HG03460 (cell line): ENCODE data around the gene OR8B8.
"Not testable (repeated sequence)": the region's sequence is repeated elsewhere in the genome, so short reads cannot be mapped to it uniquely, and the experiment has no call there.

Source experiments
- ATAC-seq: cut with Tn5 transposase; IDR thresholded peaks from one replicate; pipeline ENCODE4 v1.9.1; 2021; ENCODE audit not compliant: unreplicated experiment

The OR8B8 gene

GRCh38 chr11:124442442-124442841 lies 3.1 kb downstream of the OR8B8 start:
- no peak for ATAC-seq

GRCh38 chr11:124441519-124441918 lies 4.0 kb downstream of the OR8B8 start:
- no peak for ATAC-seq

GRCh38 chr11:124441081-124441480 lies 4.4 kb downstream of the OR8B8 start:
- ATAC-seq, result no peak

- ATAC-seq, result no peak
These were observed 4.9 kb downstream of the OR8B8 start for GRCh38 chr11:124440608-124441007.

- ATAC-seq, result no peak
These were observed 10.8 kb downstream of the OR8B8 start for GRCh38 chr11:124434699-124435098.

- ATAC-seq, result no peak
These were observed 15.9 kb downstream of the OR8B8 start for GRCh38 chr11:124429599-124429998.

GRCh38 chr11:124424384-124424921 lies 21.0 kb downstream of the OR8B8 start, which contains the start of gene OR8B4:
Gene OR8B4, minus strand, starts transcription at chr11:124424871. Its CDS starts 0 bp downstream, at chr11:124424871.
- ATAC-seq, result no peak

GRCh38 chr11:124421043-124421442 lies 24.5 kb downstream of the OR8B8 start:
- no peak for ATAC-seq

- ATAC-seq, result no peak
These were observed 30.1 kb downstream of the OR8B8 start for GRCh38 chr11:124415356-124415923.

- ATAC-seq, result no peak
These were observed 35.6 kb downstream of the OR8B8 start for GRCh38 chr11:124409906-124410305.

- no peak for ATAC-seq
These were observed 39.9 kb downstream of the OR8B8 start for GRCh38 chr11:124405581-124405980.

GRCh38 chr11:124403186-124403585 lies 42.3 kb downstream of the OR8B8 start:
- ATAC-seq, result not testable (repeated sequence)

GRCh38 chr11:124402326-124402922 lies 43.1 kb downstream of the OR8B8 start:
- peak; percentile 95 for ATAC-seq

- ATAC-seq, result no peak
These were observed 46.6 kb downstream of the OR8B8 start, which contains the start of gene OR8B3 for GRCh38 chr11:124398924-124399323. Gene OR8B3, minus strand, starts transcription at chr11:124399024. Its CDS starts 1,673 bp downstream, at chr11:124397351.

GRCh38 chr11:124396847-124397246 lies 48.6 kb downstream of the OR8B8 start:
- not testable (repeated sequence) for ATAC-seq

- no peak for ATAC-seq
These were observed 51.1 kb downstream of the OR8B8 start for GRCh38 chr11:124394408-124394807.
